Smooth muscle cell (in vitro differentiated cells): Measurements from ENCODE around the gene METTL25B. TPM values are rescaled to one million over a fixed set of nuclear protein-coding genes. Genes with fewer than 3 reads are reported as not detected.
A peak's percentile ranks its signal among the peaks of the same experiment; 100 is the strongest.

Source experiments
- DNase-seq: peaks from one replicate; lab custom pipeline; 2025; ENCODE audit not compliant: unreplicated experiment; lab: John Stamatoyannopoulos, UW
- H2AFZ ChIP-seq: fragments of 200-600 bp; sonication (generic); 2 replicates; pipeline ENCODE4 v1.6.0; 2016; ENCODE audit warnings: antibody characterized with exemption, low read depth, mild to moderate bottlenecking
- H3F3A ChIP-seq: fragments of 200-600 bp; sonication (generic); 2 replicates; pipeline ENCODE4 v1.6.0; 2017; ENCODE audit warnings: antibody characterized with exemption, low read depth
- H3K27ac ChIP-seq: fragments of 200-600 bp; sonication (generic); 2 replicates; pipeline ENCODE4 v1.5.1; 2016; ENCODE audit warnings: low read depth, mild to moderate bottlenecking
- H3K27me3 ChIP-seq: fragments of 200-600 bp; sonication (generic); 2 replicates; pipeline ENCODE4 v1.6.1; 2016; ENCODE audit warnings: low read depth, mild to moderate bottlenecking
- H3K36me3 ChIP-seq: fragments of 200-600 bp; sonication (generic); 2 replicates; pipeline ENCODE4 v1.5.1; 2016; ENCODE audit warnings: low read depth
- H3K4me1 ChIP-seq: fragments of 200-600 bp; sonication (generic); 2 replicates; pipeline ENCODE4 v1.5.1; 2016; ENCODE audit warnings: low read depth
- H3K4me2 ChIP-seq: fragments of 200-600 bp; sonication (generic); 2 replicates; pipeline ENCODE4 v1.6.0; 2016; ENCODE audit warnings: mild to moderate bottlenecking
- H3K4me3 ChIP-seq: fragments of 200-600 bp; sonication (generic); 2 replicates; pipeline ENCODE4 v1.5.1; 2016; ENCODE audit warnings: mild to moderate bottlenecking
- H3K79me2 ChIP-seq: fragments of 200-600 bp; sonication (generic); 2 replicates; pipeline ENCODE4 v1.6.0; 2016; ENCODE audit warnings: low read depth, mild to moderate bottlenecking
- H3K9ac ChIP-seq: fragments of 200-600 bp; sonication (generic); 2 replicates; pipeline ENCODE4 v1.6.0; 2016; ENCODE audit warnings: low read depth
- H3K9me3 ChIP-seq: fragments of 200-600 bp; sonication (generic); replicated peaks from 2 replicates; pipeline ENCODE4 v1.5.1; 2016; ENCODE audit warnings: low read depth
- H4K20me1 ChIP-seq: fragments of 200-600 bp; sonication (generic); 2 replicates; pipeline ENCODE4 v1.6.0; 2016; ENCODE audit warnings: low read depth
- CTCF ChIP-seq: fragments of 200-600 bp; sonication (generic); IDR thresholded peaks from 2 replicates; pipeline ENCODE4 v1.5.1; 2017; ENCODE audit warnings: borderline replicate concordance, mild to moderate bottlenecking, antibody characterized with exemption; ENCODE audit not compliant: insufficient read depth, poor library complexity, severe bottlenecking
- WGBS: methylation state at CpG from one replicate; pipeline ENCODE4 v1.1.7; 2016; ENCODE audit warnings: low lambda C conversion rate; 5-methylcytosine and 5-hydroxymethylcytosine counted together
- polyA plus RNA-seq: library from polyadenylated mRNA; unstranded; fragments of >200 nt; fragmentation: Nextera tagmentation; extraction: Ambion mirVana; gene quantifications from 2 replicates; pipeline ENCODE4 v1.2.1, GENCODE V29; 2016
- total RNA-seq: library from RNA; depleted of rRNA; stranded (reverse); fragments of >200 nt; gene quantifications from 2 replicates; pipeline ENCODE4 v1.2.3, GENCODE V29; 2014

Gene METTL25B
- total and polyA plus RNA-seq, 2 experiments from 2014 or later, result 11.0 to 17.5 TPM

DNA sequence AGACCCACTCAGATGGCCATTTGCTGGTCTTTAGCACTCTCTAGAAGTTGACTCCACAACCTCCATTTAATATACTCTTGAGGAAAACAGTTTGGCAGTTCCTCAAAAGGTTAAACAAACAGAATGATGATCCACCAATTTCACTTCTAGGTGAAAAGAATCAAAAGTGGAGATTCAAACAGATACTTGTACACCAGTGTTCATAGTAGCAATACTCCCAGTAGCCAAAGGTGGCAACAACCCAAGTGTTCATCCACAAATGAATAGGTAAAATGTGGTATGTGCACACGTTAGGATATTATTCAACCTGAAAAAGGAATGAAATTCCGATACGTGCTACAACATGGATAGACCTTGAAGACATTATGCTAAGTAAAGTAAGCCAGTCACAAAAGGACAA lies 45.3 kb downstream of the METTL25B start:
- TF ChIP-seq CTCF, result no peak
- H4K20me1 ChIP-seq, result peaks cover 95% of the 10 kb centered on the region

GRCh38 chr1:156775799-156776198 lies 47.5 kb downstream of the METTL25B start:
- H3K27me3 ChIP-seq, result no peaks in the 10 kb centered on the region
- H3K27ac ChIP-seq, result peak overlapping the region; percentile 11
- peaks cover 5% of the 10 kb centered on the region for H3K4me1 ChIP-seq
- no peak overlapping the region for H3K4me2 ChIP-seq
- no peak for TF ChIP-seq CTCF
- H3K79me2 ChIP-seq, result peaks cover 96% of the 10 kb centered on the region
- WGBS, result 81% methylated on average over 5 of the region's 5 CpGs
- H2AFZ ChIP-seq, result no peak overlapping the region
- H4K20me1 ChIP-seq, result peaks cover 95% of the 10 kb centered on the region
- peaks cover 12% of the 10 kb centered on the region for H3F3A ChIP-seq
- no peak overlapping the region for H3K9ac ChIP-seq
- H3K4me3 ChIP-seq, result no peak overlapping the region
- no peaks in the 10 kb centered on the region for H3K9me3 ChIP-seq
- no peak for DNase-seq
- H3K36me3 ChIP-seq, result no peaks in the 10 kb centered on the region

More for the DNA sequence above, 45.3 kb downstream of the METTL25B start:
- peaks cover 19% of the 10 kb centered on the region for H3K4me1 ChIP-seq
- no peaks in the 10 kb centered on the region for H3K27me3 ChIP-seq
- H2AFZ ChIP-seq, result no peak overlapping the region
- peaks cover 17% of the 10 kb centered on the region for H3F3A ChIP-seq
- no peaks in the 10 kb centered on the region for H3K9me3 ChIP-seq
- no peak for DNase-seq
- peaks cover 96% of the 10 kb centered on the region for H3K79me2 ChIP-seq
- H3K9ac ChIP-seq, result no peak overlapping the region
- H3K36me3 ChIP-seq, result no peaks in the 10 kb centered on the region
- no peak overlapping the region for H3K4me3 ChIP-seq
- peak overlapping the region; percentile 20 for H3K27ac ChIP-seq
- peak overlapping the region; percentile 77 for H3K4me2 ChIP-seq
- WGBS, result 96% methylated on average over 3 of the region's 3 CpGs

DNA sequence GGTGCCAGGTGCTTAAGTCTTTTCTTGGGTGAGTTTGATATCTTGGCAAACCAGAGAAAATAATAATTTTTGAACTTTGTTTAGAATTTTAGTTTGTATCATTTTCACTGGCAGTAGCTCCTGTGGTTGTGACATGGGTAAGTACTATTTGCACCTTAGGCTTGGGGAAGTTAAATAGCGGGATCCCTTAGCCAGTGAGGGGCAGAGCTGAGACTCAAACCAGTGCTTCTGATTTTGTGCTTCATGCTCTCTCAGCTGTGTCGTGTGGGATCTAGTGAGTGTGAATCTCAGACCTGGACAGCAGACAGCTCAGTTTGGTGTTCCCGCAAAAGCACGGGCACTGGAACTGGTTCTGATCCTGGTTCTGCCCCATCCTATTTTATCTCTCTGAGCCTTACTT lies 48.7 kb downstream of the METTL25B start:
- Histone ChIP-seq H3K4me3 (no peak overlapping the region), H3K4me1 (peaks cover 5% of the 10 kb centered on the region), H3K27ac (peak overlapping the region; percentile 13), H3K36me3 (no peaks in the 10 kb centered on the region), H3K79me2 (peaks cover 96% of the 10 kb centered on the region), H4K20me1 (peaks cover 95% of the 10 kb centered on the region), H2AFZ (no peak overlapping the region), H3K9me3 (no peaks in the 10 kb centered on the region), H3K27me3 (no peaks in the 10 kb centered on the region), H3K9ac (no peak overlapping the region), H3F3A (peaks cover 16% of the 10 kb centered on the region), H3K4me2 (peak overlapping the region; percentile 2)
- no peak for TF ChIP-seq CTCF
- WGBS, result 47% methylated on average over 4 of the region's 4 CpGs
- no peak for DNase-seq

- peak overlapping the region; percentile 2 for H3K4me2 ChIP-seq
- peaks cover 16% of the 10 kb centered on the region for H3F3A ChIP-seq
- H3K27ac ChIP-seq, result peak overlapping the region; percentile 13
- no peak overlapping the region for H3K9ac ChIP-seq
- no peak for DNase-seq
- no peaks in the 10 kb centered on the region for H3K36me3 ChIP-seq
- 72% methylated on average over 1 of the region's 1 CpG for WGBS
- no peaks in the 10 kb centered on the region for H3K9me3 ChIP-seq
- H2AFZ ChIP-seq, result no peak overlapping the region
- no peak overlapping the region for H3K4me3 ChIP-seq
- peaks cover 96% of the 10 kb centered on the region for H3K79me2 ChIP-seq
- H3K27me3 ChIP-seq, result no peaks in the 10 kb centered on the region
- peaks cover under 1% of the 10 kb centered on the region for H3K4me1 ChIP-seq
- peaks cover 95% of the 10 kb centered on the region for H4K20me1 ChIP-seq
- no peak for TF ChIP-seq CTCF
These were observed 49.3 kb downstream of the METTL25B start for GRCh38 chr1:156777573-156777972.
